ENCODE data around the gene PHF12.

DNA sequence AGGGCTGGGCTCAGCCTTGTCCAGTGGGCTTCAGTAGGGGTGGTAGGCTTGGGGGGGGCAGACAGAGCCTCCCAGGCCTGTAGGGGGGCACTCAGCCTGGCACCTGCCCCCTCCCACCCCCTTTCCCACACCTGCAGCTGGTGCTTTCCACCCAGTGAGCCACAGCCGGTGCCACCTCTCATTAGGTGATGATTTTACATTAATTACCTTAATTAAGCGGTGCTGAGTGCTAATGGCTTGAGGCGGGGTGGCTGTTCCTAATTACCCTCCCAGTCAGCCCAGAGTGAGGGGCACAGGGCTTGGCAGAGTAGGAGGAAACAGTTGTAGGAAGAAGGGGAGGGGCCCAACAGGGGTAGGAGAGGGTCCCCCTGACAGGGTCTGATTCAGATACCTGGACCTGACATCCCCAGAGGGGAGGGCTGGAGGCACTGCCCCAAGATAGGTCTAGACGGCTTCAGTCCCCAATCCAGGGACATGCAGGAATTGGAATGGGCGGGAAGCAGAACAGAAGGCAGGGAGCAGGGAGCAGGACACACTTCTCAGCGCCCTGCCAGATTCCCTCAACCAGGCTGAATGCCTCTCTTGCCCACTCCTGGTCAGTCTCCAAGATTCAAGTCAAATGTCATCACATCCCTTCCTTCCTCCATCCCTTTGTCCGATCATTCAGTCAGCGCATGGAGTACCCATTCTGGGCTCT is 26.5 kb upstream of the PHF12 start:
- TF ChIP-seq, protein P1, sequence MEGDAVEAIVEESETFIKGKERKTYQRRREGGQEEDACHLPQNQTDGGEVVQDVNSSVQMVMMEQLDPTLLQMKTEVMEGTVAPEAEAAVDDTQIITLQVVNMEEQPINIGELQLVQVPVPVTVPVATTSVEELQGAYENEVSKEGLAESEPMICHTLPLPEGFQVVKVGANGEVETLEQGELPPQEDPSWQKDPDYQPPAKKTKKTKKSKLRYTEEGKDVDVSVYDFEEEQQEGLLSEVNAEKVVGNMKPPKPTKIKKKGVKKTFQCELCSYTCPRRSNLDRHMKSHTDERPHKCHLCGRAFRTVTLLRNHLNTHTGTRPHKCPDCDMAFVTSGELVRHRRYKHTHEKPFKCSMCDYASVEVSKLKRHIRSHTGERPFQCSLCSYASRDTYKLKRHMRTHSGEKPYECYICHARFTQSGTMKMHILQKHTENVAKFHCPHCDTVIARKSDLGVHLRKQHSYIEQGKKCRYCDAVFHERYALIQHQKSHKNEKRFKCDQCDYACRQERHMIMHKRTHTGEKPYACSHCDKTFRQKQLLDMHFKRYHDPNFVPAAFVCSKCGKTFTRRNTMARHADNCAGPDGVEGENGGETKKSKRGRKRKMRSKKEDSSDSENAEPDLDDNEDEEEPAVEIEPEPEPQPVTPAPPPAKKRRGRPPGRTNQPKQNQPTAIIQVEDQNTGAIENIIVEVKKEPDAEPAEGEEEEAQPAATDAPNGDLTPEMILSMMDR (IDR thresholded peaks at IDR 0.05 in 8 of 11, conservative IDR thresholded peaks at IDR 0.05 in 3 of 11), result no peak
- TF ChIP-seq POLR2A (IDR thresholded peaks at IDR 0.05) (no peak), POLR2AphosphoS5 (IDR thresholded peaks at IDR 0.05) (no peak)
